Endometrium (tissue), 2 donors: ENCODE data around the gene DNAJC1.
"Not testable (repeated sequence)": the region's sequence is repeated elsewhere in the genome, so short reads cannot be mapped to it uniquely, and the experiment has no call there.

Experiments
- FAIRE-seq: peaks from 2 replicates; lab custom pipeline; 2012; peaks lifted over from hg19 to GRCh38; lab: Jason Lieb, UNC
- donor health status: control.
- donor health status: control.

Gene DNAJC1

DNA sequence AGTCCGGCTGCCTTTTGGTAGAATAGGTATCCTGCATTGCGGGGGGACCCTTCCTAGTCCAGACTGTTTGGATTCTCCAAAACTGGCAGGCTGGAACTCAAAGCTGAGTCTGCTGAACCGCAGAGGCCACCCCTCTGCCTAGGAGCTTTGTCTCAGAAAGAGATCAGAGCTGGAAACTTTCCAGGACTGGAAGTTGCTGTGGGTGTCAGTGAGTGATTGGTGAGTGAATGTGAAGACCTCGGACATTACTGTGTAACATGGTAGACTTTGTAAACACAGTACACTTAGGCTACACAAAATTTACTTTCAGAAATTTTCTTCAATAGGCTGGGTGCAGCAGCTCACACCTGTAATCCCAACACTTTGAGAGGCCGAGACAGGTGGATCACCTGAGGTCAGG, 103.8 kb downstream of the DNAJC1 start:
- FAIRE-seq, result no peak

GRCh38 chr10:21895932-21896331, 107.6 kb downstream of the DNAJC1 start:
- no peak for FAIRE-seq

- no peak for FAIRE-seq
Measured at GRCh38 chr10:21894648-21895342, 108.7 kb downstream of the DNAJC1 start.

DNA sequence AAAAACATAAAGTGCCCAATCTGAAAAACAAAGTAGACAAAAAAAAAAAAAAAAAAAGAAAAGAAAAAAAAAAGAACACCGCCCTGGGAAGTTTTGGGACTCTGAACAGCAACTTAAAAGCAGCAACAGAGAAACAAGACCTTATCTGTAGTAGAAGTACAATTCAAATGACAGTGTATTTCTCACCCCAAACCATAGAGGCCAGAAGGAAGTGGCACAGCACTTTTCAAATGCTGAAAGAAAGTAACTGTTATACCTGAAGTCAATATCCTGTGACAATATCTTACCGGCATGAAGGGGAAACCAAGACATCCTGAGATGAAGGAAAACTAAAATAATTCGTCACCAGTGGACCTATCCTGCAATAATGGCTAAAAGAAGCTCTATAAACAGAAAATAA, 112.1 kb downstream of the DNAJC1 start:
- no peak for FAIRE-seq

DNA sequence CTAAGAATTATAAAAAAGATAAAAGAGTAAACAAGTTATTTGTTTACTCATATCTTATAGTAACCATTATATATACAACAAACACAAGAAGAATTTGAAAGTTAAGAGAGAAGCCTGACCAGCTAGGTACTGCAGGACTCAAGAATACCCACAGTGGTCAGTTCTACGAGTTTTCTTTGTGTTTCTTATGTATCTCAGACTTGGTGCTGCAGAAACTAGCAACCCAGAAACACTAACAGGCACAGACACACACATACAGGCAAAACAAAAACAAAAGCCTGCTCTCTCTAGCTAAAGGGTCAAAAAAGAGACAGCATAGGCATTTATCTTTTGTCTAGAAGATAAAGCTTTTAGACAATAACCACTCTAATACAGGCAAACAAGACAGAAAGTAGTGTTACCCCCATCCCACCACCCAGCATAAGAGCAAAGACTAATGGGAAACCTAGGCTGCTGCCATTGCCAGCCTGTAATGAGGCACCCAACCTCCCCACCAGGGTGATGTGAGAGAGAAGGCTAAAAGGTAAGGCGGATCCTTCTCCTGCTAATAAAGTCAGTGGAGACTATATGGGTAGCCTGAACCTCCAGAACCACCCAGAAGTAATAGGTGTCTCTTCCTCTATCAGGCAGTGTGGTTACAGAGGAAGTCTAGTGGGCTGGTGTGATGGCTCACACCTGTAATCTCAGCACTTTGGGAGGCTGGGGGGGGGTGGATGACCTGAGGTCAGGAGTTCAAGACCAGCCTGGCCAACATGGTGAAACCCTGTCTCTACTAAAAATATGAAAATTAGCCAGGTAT, 113.9 kb downstream of the DNAJC1 start:
- FAIRE-seq, result no peak

- no peak for FAIRE-seq
Measured at GRCh38 chr10:21888959-21889358, 114.6 kb downstream of the DNAJC1 start.

- FAIRE-seq, result no peak
Measured at GRCh38 chr10:21885940-21886339, 117.6 kb downstream of the DNAJC1 start.

DNA sequence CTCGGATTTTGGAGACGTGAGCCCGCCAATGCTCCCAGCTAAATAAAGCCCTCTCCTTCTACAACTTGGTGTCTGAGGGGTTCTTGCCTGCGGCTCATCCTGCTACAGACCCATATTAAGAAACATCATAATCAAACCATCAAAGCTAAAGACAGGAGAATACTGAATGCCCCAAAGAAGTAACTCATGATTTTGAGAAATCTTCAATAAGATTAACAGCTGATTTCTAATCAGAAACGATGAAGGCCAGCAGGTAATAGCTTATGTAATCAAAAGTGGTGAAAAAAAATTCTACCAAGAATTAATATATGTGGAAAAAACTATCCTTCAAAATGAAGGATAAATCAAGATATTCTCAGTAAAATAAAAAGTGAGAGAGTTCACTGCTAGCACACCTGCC, 130.3 kb downstream of the DNAJC1 start:
- FAIRE-seq, result no peak

DNA sequence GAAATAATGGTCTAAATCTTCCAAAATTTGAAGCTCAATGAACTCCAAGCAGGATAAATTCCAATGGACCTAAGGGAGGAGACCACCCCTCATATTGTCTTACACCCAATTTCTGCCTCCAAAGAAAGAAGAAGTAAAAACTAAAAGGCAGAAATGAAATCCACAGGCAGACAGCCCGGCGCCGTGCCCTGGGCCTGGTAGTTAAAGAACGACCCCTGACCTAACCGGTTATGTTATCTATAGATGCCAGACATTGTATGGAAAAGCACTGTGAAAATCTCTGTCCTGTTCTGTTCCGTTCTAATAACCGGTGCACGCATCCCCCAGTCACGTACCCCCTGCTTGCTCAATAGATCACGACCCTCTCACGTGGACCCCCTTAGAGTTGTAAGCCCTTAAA, 130.8 kb downstream of the DNAJC1 start:
- not testable (repeated sequence) for FAIRE-seq

DNA sequence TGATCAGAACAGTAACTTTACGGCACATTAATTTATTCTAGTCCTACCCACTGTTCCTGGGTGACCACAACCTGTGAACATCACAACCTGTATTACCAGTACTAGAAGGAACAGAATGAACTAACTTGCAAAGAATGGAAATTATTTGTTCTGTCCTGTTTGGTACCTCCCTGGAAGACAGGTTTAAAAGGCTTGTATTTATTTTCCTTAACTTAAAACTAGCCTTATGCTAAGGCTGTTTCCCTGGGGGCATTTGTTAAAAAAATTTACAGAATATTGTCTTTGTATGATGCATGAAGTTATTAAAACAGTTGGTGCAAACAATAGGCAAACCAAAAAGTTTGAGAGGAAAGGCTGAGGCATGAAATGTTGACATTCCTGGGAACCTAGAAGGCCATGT, 132.7 kb downstream of the DNAJC1 start:
- no peak for FAIRE-seq

GRCh38 chr10:21869087-21869486, 134.4 kb downstream of the DNAJC1 start:
- not testable (repeated sequence) for FAIRE-seq

- FAIRE-seq, result no peak
Measured at GRCh38 chr10:21860718-21861117, 142.8 kb downstream of the DNAJC1 start.

DNA sequence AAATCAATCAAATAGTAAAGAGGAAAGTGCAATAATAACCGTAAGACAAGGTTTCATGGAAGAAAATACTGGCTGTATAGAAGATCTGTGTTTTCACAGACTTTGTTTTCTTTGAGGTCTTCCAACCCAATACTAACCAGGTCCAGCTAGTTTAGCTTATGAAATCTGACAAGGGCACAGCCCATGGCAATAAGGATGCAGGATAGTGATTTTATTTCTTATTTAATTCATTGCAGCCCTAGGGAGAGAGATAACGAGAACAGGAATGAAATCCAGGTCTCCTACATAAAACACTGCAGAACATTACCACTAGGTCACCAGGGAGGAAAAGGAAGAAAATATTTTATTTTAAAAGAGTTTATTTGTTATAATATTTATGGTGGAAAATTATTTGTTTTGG, 145.1 kb downstream of the DNAJC1 start:
- peak; percentile 26 for FAIRE-seq

- no peak for FAIRE-seq
Measured at GRCh38 chr10:21849607-21850006, 153.9 kb downstream of the DNAJC1 start.

DNA sequence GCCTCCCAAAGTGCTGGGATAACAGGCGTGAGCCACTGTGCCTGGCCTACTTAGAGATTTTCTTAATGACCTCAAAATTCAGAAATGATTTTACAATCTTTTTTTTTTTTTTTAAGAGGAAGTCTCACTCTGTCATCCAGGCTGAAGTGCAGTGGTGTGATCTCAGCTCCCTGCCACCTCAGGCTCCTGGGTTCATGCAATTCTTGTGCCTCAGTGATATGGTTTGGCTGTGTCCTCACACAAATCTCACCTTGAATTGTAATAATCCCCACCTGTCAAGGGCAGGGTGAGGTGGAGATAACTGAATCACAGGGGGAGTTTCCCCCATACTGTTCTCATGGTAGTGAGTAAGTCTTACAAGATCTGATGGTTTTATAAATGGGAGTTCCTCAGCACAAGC, 159.9 kb downstream of the DNAJC1 start:
- FAIRE-seq, result no peak

DNA sequence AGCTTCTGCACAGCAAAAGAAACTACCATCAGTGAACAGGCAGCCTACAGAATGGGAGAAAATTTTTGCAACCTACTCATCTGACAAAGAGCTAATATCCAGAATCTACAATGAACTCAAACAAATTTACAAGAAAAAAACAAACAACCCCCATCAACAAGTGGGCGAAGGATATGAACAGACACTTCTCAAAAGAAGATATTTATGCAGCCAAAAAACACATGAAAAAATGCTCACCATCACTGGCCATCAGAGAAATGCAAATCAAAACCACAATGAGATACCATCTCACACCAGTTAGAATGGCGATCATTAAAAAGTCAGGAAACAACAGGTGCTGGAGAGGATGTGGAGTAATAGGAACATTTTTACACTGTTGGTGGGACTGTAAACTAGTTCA, 162.3 kb downstream of the DNAJC1 start:
- FAIRE-seq, result not testable (repeated sequence)

DNA sequence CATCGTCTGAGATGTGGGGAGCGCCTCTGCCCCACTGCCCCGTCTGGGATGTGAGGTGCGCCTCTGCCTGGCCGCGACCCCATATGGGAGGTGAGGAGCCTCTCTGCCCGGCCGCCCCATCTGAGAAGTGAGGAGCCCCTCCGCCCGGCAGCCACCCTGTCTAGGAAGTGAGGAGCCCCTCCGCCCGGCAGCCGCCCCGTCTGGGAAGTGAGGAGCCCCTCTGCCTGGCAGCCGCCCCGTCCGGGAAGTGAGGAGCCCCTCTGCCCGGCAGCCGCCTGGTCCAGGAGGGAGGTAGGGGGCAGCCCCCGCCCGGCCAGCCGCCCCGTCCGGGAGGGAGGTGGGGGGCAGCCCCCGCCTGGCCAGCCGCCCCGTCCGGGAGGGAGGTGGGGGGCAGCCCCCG, 166.0 kb downstream of the DNAJC1 start:
- FAIRE-seq, result not testable (repeated sequence)

- not testable (repeated sequence) for FAIRE-seq
Measured at GRCh38 chr10:21834574-21834973, 169.0 kb downstream of the DNAJC1 start.

GRCh38 chr10:21832821-21833130, 170.8 kb downstream of the DNAJC1 start:
- no peak for FAIRE-seq

GRCh38 chr10:21831986-21832820, 171.3 kb downstream of the DNAJC1 start:
- FAIRE-seq, result no peak

DNA sequence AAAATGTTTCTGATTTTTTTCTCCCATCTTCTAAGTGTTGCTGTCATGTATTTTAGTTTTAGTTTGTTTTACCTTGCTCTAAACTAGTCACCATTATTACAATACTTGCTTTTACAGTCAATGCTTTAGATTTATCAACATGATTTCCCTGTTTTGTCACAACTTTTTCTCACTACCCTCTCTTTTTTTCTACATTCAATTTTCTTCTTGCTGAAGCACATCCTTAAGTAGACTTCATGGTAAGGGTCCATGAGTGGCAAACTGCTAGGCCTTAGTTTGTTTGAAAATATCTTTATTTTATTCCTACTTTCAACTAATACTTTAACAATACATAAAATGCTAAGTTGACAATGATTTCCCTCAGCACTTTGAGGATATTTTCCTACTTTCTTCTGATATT, 173.5 kb downstream of the DNAJC1 start:
- no peak for FAIRE-seq

DNA sequence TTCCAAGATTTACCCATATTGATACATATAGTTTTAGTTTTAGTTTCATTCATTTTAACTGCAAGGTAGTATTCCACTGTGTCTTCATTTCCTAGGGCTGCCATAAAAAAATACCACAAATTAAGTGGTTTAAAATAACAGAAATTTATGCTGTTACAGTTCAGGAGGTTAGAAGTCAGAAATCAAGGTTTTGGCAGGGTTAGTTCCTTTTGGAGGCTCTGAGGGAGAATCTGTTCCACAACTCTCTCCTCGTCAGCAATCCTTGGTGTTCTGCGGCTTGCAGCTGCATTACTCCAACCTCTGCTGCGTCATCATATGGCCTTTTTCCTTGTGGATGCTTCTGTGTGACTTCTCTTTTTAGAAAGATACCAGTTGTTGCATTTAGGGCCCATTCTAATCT, 176.2 kb downstream of the DNAJC1 start:
- no peak for FAIRE-seq

DNA sequence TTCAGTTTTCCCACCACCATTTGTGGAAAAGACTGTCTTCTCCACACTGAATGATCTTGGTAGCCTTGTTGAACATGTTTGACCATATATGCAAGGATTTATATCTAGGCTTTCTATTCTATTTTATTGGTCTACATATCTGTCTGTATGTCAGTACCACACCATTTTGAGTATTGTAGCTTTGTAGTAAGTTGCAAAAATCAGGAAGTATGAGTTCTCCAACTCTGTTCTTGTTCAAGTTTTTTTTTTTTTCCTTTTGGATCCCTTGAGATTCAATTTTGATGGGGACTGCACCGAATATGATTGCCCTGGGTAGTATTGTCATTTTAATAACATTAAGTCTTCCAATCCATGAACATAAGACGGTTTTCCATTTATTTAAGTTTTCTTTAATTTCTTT, 176.8 kb downstream of the DNAJC1 start:
- no peak for FAIRE-seq
